Astrocyte (in vitro differentiated cells and primary cell): ENCODE results near the gene NDUFS1. TPM values are rescaled to one million over a fixed set of nuclear protein-coding genes. Genes with fewer than 3 reads are reported as not detected.

ENCODE experiments used
- DNase-seq: peaks from one replicate; pipeline ENCODE4 v3.0.0-alpha.2; 2010; ENCODE audit warnings: low read depth
- FAIRE-seq: peaks from 2 replicates; lab custom pipeline; 2011; peaks lifted over from hg19 to GRCh38; lab: Jason Lieb, UNC
- H2AFZ ChIP-seq: 2 replicates; pipeline ENCODE4 v1.6.0; 2012; ENCODE audit warnings: low read depth, low read length, inconsistent platforms
- H3K27ac ChIP-seq: 2 replicates; pipeline ENCODE4 v1.5.1; 2011; ENCODE audit warnings: low read depth, low read length, inconsistent platforms
- H3K27me3 ChIP-seq: 2 replicates; pipeline ENCODE4 v1.6.0; 2011; ENCODE audit warnings: low read length, inconsistent platforms; ENCODE audit not compliant: insufficient read depth
- H3K36me3 ChIP-seq: 2 replicates; pipeline ENCODE4 v1.5.1; 2011; ENCODE audit warnings: low read length, inconsistent platforms; ENCODE audit not compliant: insufficient read depth
- H3K4me1 ChIP-seq: 2 replicates; pipeline ENCODE4 v1.5.1; 2011; ENCODE audit warnings: low read length, inconsistent platforms; ENCODE audit not compliant: insufficient read depth
- H3K4me2 ChIP-seq: 2 replicates; pipeline ENCODE4 v1.6.0; 2012; ENCODE audit warnings: low read length, inconsistent platforms
- H3K4me3 ChIP-seq: 2 replicates; pipeline ENCODE4 v1.5.1; 2011; ENCODE audit warnings: low read depth, mild to moderate bottlenecking, low read length, inconsistent platforms; ENCODE audit not compliant: insufficient read depth
- H3K79me2 ChIP-seq: 2 replicates; pipeline ENCODE4 v1.6.0; 2012; ENCODE audit warnings: mild to moderate bottlenecking, low read length, inconsistent platforms; ENCODE audit not compliant: insufficient read depth
- H3K9ac ChIP-seq: 2 replicates; pipeline ENCODE4 v1.6.0; 2012; ENCODE audit warnings: mild to moderate bottlenecking, low read length, inconsistent platforms
- H3K9me3 ChIP-seq: 2 replicates; pipeline ENCODE4 v1.5.1; 2012; ENCODE audit warnings: low read depth, mild to moderate bottlenecking, low read length, inconsistent platforms; ENCODE audit not compliant: insufficient read depth
- H4K20me1 ChIP-seq: 2 replicates; pipeline ENCODE4 v1.6.0; 2012; ENCODE audit warnings: low read length, inconsistent platforms; ENCODE audit not compliant: insufficient read depth
- H3K27ac Mint-ChIP-seq: one replicate; pipeline ENCODE4 v1.8.0; 2021; ENCODE audit warnings: mild to moderate bottlenecking, mixed read lengths; ENCODE audit not compliant: unreplicated experiment
- H3K27me3 Mint-ChIP-seq: one replicate; pipeline ENCODE4 v1.8.0; 2021; ENCODE audit warnings: low read depth, mixed read lengths; ENCODE audit not compliant: unreplicated experiment
- H3K36me3 Mint-ChIP-seq: one replicate; pipeline ENCODE4 v1.8.0; 2021; ENCODE audit warnings: low read depth, mixed read lengths; ENCODE audit not compliant: unreplicated experiment
- H3K4me1 Mint-ChIP-seq: one replicate; pipeline ENCODE4 v1.8.0; 2021; ENCODE audit warnings: low read depth, mixed read lengths; ENCODE audit not compliant: unreplicated experiment
- H3K4me3 Mint-ChIP-seq: one replicate; pipeline ENCODE4 v1.8.0; 2021; ENCODE audit warnings: mild to moderate bottlenecking, moderate library complexity, mixed read lengths; ENCODE audit not compliant: unreplicated experiment
- H3K9me3 Mint-ChIP-seq: one replicate; pipeline ENCODE4 v1.8.0; 2021; ENCODE audit warnings: mild to moderate bottlenecking, mixed read lengths; ENCODE audit not compliant: unreplicated experiment
- CTCF ChIP-seq: IDR thresholded peaks from 2 replicates; pipeline ENCODE4 v1.5.1; 2011; ENCODE audit warnings: low read depth, mild to moderate bottlenecking, inconsistent platforms, low read length, moderate library complexity; ENCODE audit not compliant: insufficient read depth
- EZH2 ChIP-seq: IDR thresholded peaks from 2 replicates; pipeline ENCODE4 v1.6.1; 2012; ENCODE audit warnings: mild to moderate bottlenecking, low read length, inconsistent platforms; ENCODE audit not compliant: insufficient read depth
- total RNA-seq: library from RNA; stranded (reverse); gene quantifications from 2 replicates; pipeline ENCODE4 v1.2.1, GENCODE V29; 2021

The NDUFS1 gene
- total RNA-seq, 1 donor from 2014 or later, result 100 TPM

DNA sequence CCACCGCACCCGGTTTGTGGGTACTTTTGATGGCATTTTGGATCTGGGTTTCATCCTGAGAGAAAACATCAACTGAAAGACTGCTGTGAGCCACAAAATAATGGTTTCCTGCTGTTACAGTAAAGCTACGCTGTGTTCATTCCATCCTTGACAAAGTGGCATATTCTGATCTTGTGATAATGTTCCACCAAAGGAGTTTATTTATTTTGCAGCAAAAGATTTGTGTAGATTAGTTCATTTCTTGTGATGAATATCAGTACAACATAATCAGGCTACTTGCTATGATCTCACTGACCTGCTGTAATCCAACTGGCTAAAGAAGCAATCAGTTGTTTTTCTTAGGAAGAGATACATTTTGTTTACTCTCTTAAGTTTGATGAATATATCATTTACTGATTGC is 45.5 kb upstream of the NDUFS1 start:
- no peaks in the 10 kb centered on the region for H3K9me3 Mint-ChIP-seq
- H3K9me3 ChIP-seq, result no peaks in the 10 kb centered on the region
- no peak overlapping the region for H3K27ac ChIP-seq
- TF ChIP-seq EZH2 (no peak), CTCF (no peak)
- no peaks in the 10 kb centered on the region for H3K79me2 ChIP-seq
- H4K20me1 ChIP-seq, result peaks cover 2% of the 10 kb centered on the region
- H3K36me3 Mint-ChIP-seq, result peaks cover 7% of the 10 kb centered on the region
- DNase-seq (no peak), FAIRE-seq (no peak)
- H3K27me3 Mint-ChIP-seq, result no peaks in the 10 kb centered on the region
- no peak overlapping the region for H3K4me2 ChIP-seq
- H3K4me1 ChIP-seq, result no peaks in the 10 kb centered on the region
- no peak overlapping the region for H3K4me3 ChIP-seq
- no peak overlapping the region for H3K27ac Mint-ChIP-seq
- no peaks in the 10 kb centered on the region for H3K4me1 Mint-ChIP-seq
- no peak overlapping the region for H2AFZ ChIP-seq
- H3K27me3 ChIP-seq, result no peaks in the 10 kb centered on the region
- H3K9ac ChIP-seq, result no peak overlapping the region
- no peak overlapping the region for H3K4me3 Mint-ChIP-seq
- H3K36me3 ChIP-seq, result no peaks in the 10 kb centered on the region

DNA sequence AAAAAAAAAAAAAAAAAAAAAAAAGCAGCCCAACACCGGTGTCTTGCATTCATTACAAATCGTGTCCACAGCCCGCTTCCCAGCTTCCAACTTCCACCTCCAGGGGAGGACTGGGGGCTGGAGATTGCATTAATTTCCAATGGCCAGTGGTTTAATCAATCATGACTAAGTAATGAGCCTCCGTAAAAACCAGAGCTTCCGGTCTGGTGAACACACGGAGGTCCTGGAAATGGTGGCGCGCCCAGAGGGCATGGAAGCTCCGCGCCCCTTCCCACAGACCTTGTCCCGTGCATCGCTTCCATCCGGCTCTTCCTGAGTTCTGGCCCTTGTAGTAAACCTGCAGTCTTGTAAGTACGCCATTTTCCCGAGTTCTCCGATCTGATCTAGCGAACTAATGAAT is 44.1 kb upstream of the NDUFS1 start:
- Mint-ChIP-seq H3K27me3 (no peaks in the 10 kb centered on the region), H3K27ac (no peak overlapping the region), H3K4me1 (peaks cover 4% of the 10 kb centered on the region), H3K36me3 (peaks cover 7% of the 10 kb centered on the region), H3K4me3 (no peak overlapping the region), H3K9me3 (no peaks in the 10 kb centered on the region)
- no peak for FAIRE-seq
- no peak overlapping the region for H2AFZ ChIP-seq
- H3K27me3 ChIP-seq, result no peaks in the 10 kb centered on the region
- H3K79me2 ChIP-seq, result no peaks in the 10 kb centered on the region
- H3K4me1 ChIP-seq, result no peaks in the 10 kb centered on the region
- no peaks in the 10 kb centered on the region for H3K9me3 ChIP-seq
- H3K4me2 ChIP-seq, result no peak overlapping the region
- no peak for DNase-seq
- TF ChIP-seq EZH2 (no peak), CTCF (no peak)
- peaks cover 2% of the 10 kb centered on the region for H4K20me1 ChIP-seq
- H3K27ac ChIP-seq, result no peak overlapping the region
- no peak overlapping the region for H3K4me3 ChIP-seq
- H3K9ac ChIP-seq, result no peak overlapping the region
- H3K36me3 ChIP-seq, result no peaks in the 10 kb centered on the region

DNA sequence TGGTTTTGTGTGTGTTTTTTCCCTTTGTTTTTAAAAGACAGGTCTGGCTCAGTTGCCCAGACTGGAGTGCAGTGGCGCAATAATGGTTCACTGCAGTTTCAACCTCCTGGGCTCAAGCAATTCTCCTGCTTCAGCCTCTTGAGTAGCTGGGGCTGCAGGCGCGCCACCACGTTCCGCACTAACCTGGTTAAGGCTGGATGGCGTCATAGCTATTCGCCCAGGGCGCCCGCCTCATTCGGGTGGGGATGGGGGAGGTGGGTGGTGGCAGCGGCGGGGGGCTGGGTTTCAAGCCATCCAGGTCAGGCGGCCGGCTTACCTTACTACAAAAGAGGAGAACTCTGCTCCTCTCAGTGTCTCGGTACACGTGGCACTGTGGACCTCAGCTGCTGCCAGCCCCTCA is 43.2 kb upstream of the NDUFS1 start:
- Histone ChIP-seq H3K9ac (no peak overlapping the region), H4K20me1 (peaks cover 2% of the 10 kb centered on the region), H3K4me3 (no peak overlapping the region), H3K36me3 (no peaks in the 10 kb centered on the region), H3K79me2 (no peaks in the 10 kb centered on the region), H3K9me3 (no peaks in the 10 kb centered on the region), H3K4me1 (no peaks in the 10 kb centered on the region), H3K27me3 (no peaks in the 10 kb centered on the region), H2AFZ (no peak overlapping the region), H3K27ac (no peak overlapping the region), H3K4me2 (no peak overlapping the region)
- Mint-ChIP-seq H3K27me3 (no peaks in the 10 kb centered on the region), H3K4me3 (no peak overlapping the region), H3K27ac (no peak overlapping the region), H3K9me3 (no peaks in the 10 kb centered on the region), H3K36me3 (peaks cover 7% of the 10 kb centered on the region), H3K4me1 (peaks cover 4% of the 10 kb centered on the region)
- DNase-seq, result no peak
- TF ChIP-seq CTCF, result no peak
- no peak for FAIRE-seq
